Endodermal cell (in vitro differentiated cells): ENCODE results near the gene NLRP8. TPM values are rescaled to one million over a fixed set of nuclear protein-coding genes. Genes with fewer than 3 reads are reported as not detected.

ENCODE experiments used
- DNase-seq: peaks from one replicate; pipeline ENCODE4 v3.0.0-alpha.2; 2017
- H3K27ac ChIP-seq: 2 replicates; pipeline ENCODE4 v1.5.1; 2013; ENCODE audit warnings: mild to moderate bottlenecking, low read depth, low read length, moderate library complexity
- H3K27me3 ChIP-seq: 2 replicates; pipeline ENCODE4 v1.6.1; 2013; ENCODE audit warnings: mild to moderate bottlenecking, low read length, moderate library complexity; ENCODE audit not compliant: insufficient read depth, control insufficient read depth, poor library complexity, severe bottlenecking
- H3K36me3 ChIP-seq: 2 replicates; pipeline ENCODE4 v1.7.0; 2013; ENCODE audit warnings: mild to moderate bottlenecking, low read length, moderate library complexity; ENCODE audit not compliant: control insufficient read depth, insufficient read depth
- H3K4me1 ChIP-seq: one replicate; pipeline ENCODE4 v1.7.0; 2013; ENCODE audit warnings: low read length; ENCODE audit not compliant: control insufficient read depth, insufficient read depth
- H3K4me3 ChIP-seq: 2 replicates; pipeline ENCODE4 v1.5.1; 2013; ENCODE audit warnings: mild to moderate bottlenecking, low read length, moderate library complexity
- H3K9ac ChIP-seq: 2 replicates; pipeline ENCODE4 v1.6.1; 2013; ENCODE audit warnings: mild to moderate bottlenecking, low read length, moderate library complexity; ENCODE audit not compliant: poor library complexity, severe bottlenecking; ENCODE audit errors: extremely low read depth
- H3K9me3 ChIP-seq: 2 replicates; pipeline ENCODE4 v1.6.1; 2013; ENCODE audit warnings: mild to moderate bottlenecking, low read length, moderate library complexity; ENCODE audit not compliant: control insufficient read depth
- H3K27ac Mint-ChIP-seq: 2 replicates; pipeline ENCODE4 v1.8.0; 2020; ENCODE audit warnings: mixed read lengths
- H3K27me3 Mint-ChIP-seq: 2 replicates; pipeline ENCODE4 v1.8.0; 2021; ENCODE audit warnings: mild to moderate bottlenecking, mixed read lengths; ENCODE audit not compliant: insufficient read depth
- H3K36me3 Mint-ChIP-seq: 2 replicates; pipeline ENCODE4 v1.8.0; 2020; ENCODE audit warnings: low read depth, mixed read lengths
- H3K4me1 Mint-ChIP-seq: 2 replicates; pipeline ENCODE4 v1.8.0; 2020; ENCODE audit warnings: mixed read lengths
- H3K4me3 Mint-ChIP-seq: 2 replicates; pipeline ENCODE4 v1.8.0; 2020; ENCODE audit warnings: mild to moderate bottlenecking, moderate library complexity, mixed read lengths
- H3K9me3 Mint-ChIP-seq: 2 replicates; pipeline ENCODE4 v1.8.0; 2020; ENCODE audit warnings: mild to moderate bottlenecking, mixed read lengths
- CTCF ChIP-seq: fragments of 200-600 bp; sonication (generic); conservative IDR thresholded peaks from 2 replicates; pipeline ENCODE4 v1.5.0; 2021; ENCODE audit warnings: antibody characterized with exemption, mild to moderate bottlenecking
- WGBS, 2 experiments: methylation state at CpG; one replicate each; pipeline versions ENCODE4 v1.1.5 to v1.1.7; 2013; ENCODE audit warnings: missing lambda C conversion rate in 2 of 2, mixed read lengths in 1 of 2; ENCODE audit not compliant: insufficient coverage in 1 of 2, insufficient read length in 1 of 2; 5-methylcytosine and 5-hydroxymethylcytosine counted together
- total RNA-seq, 2 donors: library from RNA; stranded (reverse); fragmentation: NEBNext Ultra II Directional in 1 of 2; extraction: Animal tissue kit (Norgen Biotek cat#: 25700) in 1 of 2; gene quantifications; 2 replicates in 1 of 2; 3 replicates in 1 of 2; pipeline ENCODE4 v1.2.1, GENCODE V29; 2021

Gene NLRP8
- total RNA-seq, 2 donors from 2014 or later, result not detected

DNA sequence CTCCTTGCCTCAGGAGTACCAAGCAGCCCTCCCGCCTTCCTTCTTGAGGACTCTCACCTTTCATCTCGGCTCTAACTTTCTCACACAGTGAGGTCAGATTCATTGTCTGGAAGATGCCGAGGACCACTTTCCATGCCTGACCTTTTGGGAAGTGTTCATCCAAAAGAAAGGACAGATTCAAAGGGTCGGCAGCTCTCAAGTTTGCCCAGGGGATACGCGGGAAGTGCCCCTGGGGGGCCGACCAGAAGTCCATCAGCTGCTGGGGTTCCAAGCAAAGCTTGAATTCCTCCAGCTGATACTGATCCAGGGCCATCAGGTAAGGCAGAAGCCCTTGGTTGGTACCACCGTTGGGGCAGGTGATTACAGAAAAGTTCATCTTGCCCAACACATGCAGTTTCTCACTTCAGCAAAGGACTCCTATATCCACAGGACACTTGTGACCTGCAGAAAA is 15.7 kb upstream of the NLRP8 start, which contains the start of gene NLRP13:
NLRP13 (minus strand) TSS at position 401 of the 451 bp plus-strand sequence; CDS start at position 376, 25 bp downstream.
- Histone ChIP-seq H3K4me3 (no peak within 1 kb of the TSS), H3K27me3 (no peaks in the 10 kb centered on the region), H3K27ac (no peak within 1 kb of the TSS), H3K4me1 (no peaks in the 10 kb centered on the region), H3K9ac (no peak within 1 kb of the TSS), H3K36me3 (no peaks in the 10 kb centered on the region), H3K9me3 (peaks cover 52% of the 10 kb centered on the region)
- WGBS, 2 experiments, result 72 to 78% methylated on average over 8 of the region's 8 CpGs
- Mint-ChIP-seq H3K36me3 (no peaks in the 10 kb centered on the region), H3K4me3 (no peak within 1 kb of the TSS), H3K27ac (no peak within 1 kb of the TSS), H3K9me3 (peaks cover 93% of the 10 kb centered on the region), H3K27me3 (no peaks in the 10 kb centered on the region), H3K4me1 (no peaks in the 10 kb centered on the region)
- no peak for DNase-seq
- no peak for TF ChIP-seq CTCF

GRCh38 chr19:55935206-55935605 is 12.4 kb upstream of the NLRP8 start:
- H3K27me3 Mint-ChIP-seq, result no peaks in the 10 kb centered on the region
- H3K9ac ChIP-seq, result no peak overlapping the region
- H3K27ac Mint-ChIP-seq, result no peak overlapping the region
- H3K4me1 Mint-ChIP-seq, result no peaks in the 10 kb centered on the region
- no peak overlapping the region for H3K4me3 ChIP-seq
- H3K4me1 ChIP-seq, result no peaks in the 10 kb centered on the region
- H3K36me3 Mint-ChIP-seq, result no peaks in the 10 kb centered on the region
- no peak for TF ChIP-seq CTCF
- WGBS, 2 experiments, result 55 to 73% methylated on average over 3 to 9 of the region's 9 CpGs
- peaks cover 88% of the 10 kb centered on the region for H3K9me3 Mint-ChIP-seq
- no peak for DNase-seq
- H3K36me3 ChIP-seq, result no peaks in the 10 kb centered on the region
- no peaks in the 10 kb centered on the region for H3K27me3 ChIP-seq
- no peak overlapping the region for H3K27ac ChIP-seq
- H3K4me3 Mint-ChIP-seq, result no peak overlapping the region
- H3K9me3 ChIP-seq, result peaks cover 52% of the 10 kb centered on the region

GRCh38 chr19:55939206-55939605 is 8.4 kb upstream of the NLRP8 start:
- no peak for DNase-seq
- H3K9me3 ChIP-seq, result peaks cover 57% of the 10 kb centered on the region
- no peak overlapping the region for H3K9ac ChIP-seq
- no peak for TF ChIP-seq CTCF
- Mint-ChIP-seq H3K4me1 (no peaks in the 10 kb centered on the region), H3K4me3 (no peak overlapping the region), H3K9me3 (peaks cover 90% of the 10 kb centered on the region), H3K27ac (no peak overlapping the region), H3K36me3 (peaks cover 3% of the 10 kb centered on the region), H3K27me3 (no peaks in the 10 kb centered on the region)
- H3K27me3 ChIP-seq, result no peaks in the 10 kb centered on the region
- H3K4me3 ChIP-seq, result no peak overlapping the region
- no peak overlapping the region for H3K27ac ChIP-seq
- H3K36me3 ChIP-seq, result no peaks in the 10 kb centered on the region
- H3K4me1 ChIP-seq, result no peaks in the 10 kb centered on the region
- WGBS, 2 experiments, result 63 to 66% methylated on average over 3 to 7 of the region's 7 CpGs
